HG02798 (cell line): ENCODE results near the gene AFG3L2.
"Not testable (repeated sequence)": the region's sequence is repeated elsewhere in the genome, so short reads cannot be mapped to it uniquely, and the experiment has no call there.

Experiments used
- ATAC-seq: cut with Tn5 transposase; IDR thresholded peaks from one replicate; pipeline ENCODE4 v1.9.1; 2021; ENCODE audit warnings: mild to moderate bottlenecking; ENCODE audit not compliant: unreplicated experiment, poor library complexity

The AFG3L2 gene

GRCh38 chr18:12398625-12399024, 21.6 kb upstream of the AFG3L2 start:
- ATAC-seq: no peak

- ATAC-seq: no peak
Measured at GRCh38 chr18:12397793-12398192, 20.8 kb upstream of the AFG3L2 start.

- no peak for ATAC-seq
Measured at GRCh38 chr18:12397254-12397653, 20.2 kb upstream of the AFG3L2 start.

GRCh38 chr18:12394428-12394827, 17.4 kb upstream of the AFG3L2 start:
- no peak for ATAC-seq

GRCh38 chr18:12393998-12394397, 17.0 kb upstream of the AFG3L2 start:
- no peak for ATAC-seq

- ATAC-seq: no peak
Measured at GRCh38 chr18:12393510-12393909, 16.5 kb upstream of the AFG3L2 start.

- ATAC-seq: no peak
Measured at GRCh38 chr18:12391487-12392165, 14.6 kb upstream of the AFG3L2 start.

GRCh38 chr18:12388442-12388841, 11.4 kb upstream of the AFG3L2 start:
- no peak for ATAC-seq

GRCh38 chr18:12384261-12384660, 7.2 kb upstream of the AFG3L2 start:
- no peak for ATAC-seq

- ATAC-seq: not testable (repeated sequence)
Measured at GRCh38 chr18:12383759-12384158, 6.7 kb upstream of the AFG3L2 start.

GRCh38 chr18:12382221-12382814, 5.3 kb upstream of the AFG3L2 start:
- ATAC-seq: not testable (repeated sequence)

- not testable (repeated sequence) for ATAC-seq
Measured at GRCh38 chr18:12378198-12378558, 1.2 kb upstream of the AFG3L2 start.

GRCh38 chr18:12377556-12378197, 650 bp upstream of the AFG3L2 start:
- peak; percentile 71 for ATAC-seq

- ATAC-seq: no peak
Measured at GRCh38 chr18:12376034-12376753, 833 bp downstream of the AFG3L2 start.

GRCh38 chr18:12374401-12374800, 2.6 kb downstream of the AFG3L2 start:
- no peak for ATAC-seq

GRCh38 chr18:12373771-12374116, 3.3 kb downstream of the AFG3L2 start:
- no peak for ATAC-seq

- ATAC-seq: no peak
Measured at GRCh38 chr18:12373116-12373770, 3.8 kb downstream of the AFG3L2 start.

GRCh38 chr18:12372406-12372805, 4.6 kb downstream of the AFG3L2 start:
- no peak for ATAC-seq

GRCh38 chr18:12371590-12371989, 5.4 kb downstream of the AFG3L2 start:
- no peak for ATAC-seq

- ATAC-seq: no peak
Measured at GRCh38 chr18:12369211-12369610, 7.8 kb downstream of the AFG3L2 start.

- ATAC-seq: no peak
Measured at GRCh38 chr18:12366784-12367183, 10.2 kb downstream of the AFG3L2 start.
